C4-2B (cell line): Measurements from ENCODE around the gene PDE4B.

Experiments
- ZFX ChIP-seq: fragments of 450-650 bp; IDR thresholded peaks from 2 replicates; pipeline ENCODE4 v1.6.1; 2017
- TF ChIP-seq, protein P1 (sequence below): fragments of 450-650 bp; conservative IDR thresholded peaks from 2 replicates; pipeline ENCODE4 v1.5.1; 2017; ENCODE audit warnings: mild to moderate bottlenecking

DNA sequence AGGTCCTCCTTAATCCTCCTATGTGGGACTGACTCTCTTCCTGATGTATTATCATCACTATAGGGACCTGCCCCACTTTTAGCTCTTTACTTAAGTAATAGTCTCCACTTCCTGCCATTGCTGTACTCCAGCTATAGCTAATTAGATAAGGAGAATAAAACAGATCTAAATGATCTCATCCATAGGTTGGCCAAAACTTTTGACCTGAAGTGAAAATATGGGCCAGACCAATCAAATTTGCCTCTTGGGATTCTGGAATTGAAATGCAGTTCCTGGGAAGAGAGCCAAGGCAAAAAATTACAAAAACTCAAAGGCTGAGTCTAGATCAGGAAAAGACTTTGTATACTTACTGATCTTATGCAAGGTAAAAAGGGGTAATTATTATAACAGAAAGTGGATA is 36.1 kb upstream of the PDE4B start:
- TF ChIP-seq, protein P1, sequence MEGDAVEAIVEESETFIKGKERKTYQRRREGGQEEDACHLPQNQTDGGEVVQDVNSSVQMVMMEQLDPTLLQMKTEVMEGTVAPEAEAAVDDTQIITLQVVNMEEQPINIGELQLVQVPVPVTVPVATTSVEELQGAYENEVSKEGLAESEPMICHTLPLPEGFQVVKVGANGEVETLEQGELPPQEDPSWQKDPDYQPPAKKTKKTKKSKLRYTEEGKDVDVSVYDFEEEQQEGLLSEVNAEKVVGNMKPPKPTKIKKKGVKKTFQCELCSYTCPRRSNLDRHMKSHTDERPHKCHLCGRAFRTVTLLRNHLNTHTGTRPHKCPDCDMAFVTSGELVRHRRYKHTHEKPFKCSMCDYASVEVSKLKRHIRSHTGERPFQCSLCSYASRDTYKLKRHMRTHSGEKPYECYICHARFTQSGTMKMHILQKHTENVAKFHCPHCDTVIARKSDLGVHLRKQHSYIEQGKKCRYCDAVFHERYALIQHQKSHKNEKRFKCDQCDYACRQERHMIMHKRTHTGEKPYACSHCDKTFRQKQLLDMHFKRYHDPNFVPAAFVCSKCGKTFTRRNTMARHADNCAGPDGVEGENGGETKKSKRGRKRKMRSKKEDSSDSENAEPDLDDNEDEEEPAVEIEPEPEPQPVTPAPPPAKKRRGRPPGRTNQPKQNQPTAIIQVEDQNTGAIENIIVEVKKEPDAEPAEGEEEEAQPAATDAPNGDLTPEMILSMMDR: no peak
- no peak for TF ChIP-seq ZFX
